ENCODE data around the gene TDRD6.

Gene TDRD6

GRCh38 chr6:46688117-46688965 lies 656 bp downstream of the TDRD6 start:
- ChIA-PET CTCF (no interaction called here), POLR2A (no interaction called here)
- H3K27ac ChIP-seq (ENCODE audit: insufficient read depth in 1 of 2, low read depth in 1 of 2, low read length in 2 of 2, poor library complexity in 1 of 2, severe bottlenecking in 2 of 2) = no peak overlapping the region
- H3K4me3 ChIP-seq (ENCODE audit: control insufficient read depth in 1 of 7, extremely low read depth in 1 of 7, insufficient read depth in 4 of 7, low read depth in 2 of 7, low read length in 6 of 7) = no peak overlapping the region
- no peak for DNase-seq
- H3K36me3 ChIP-seq (ENCODE audit: control insufficient read depth in 4 of 4, insufficient read depth in 4 of 4, low read length in 3 of 4) = no peaks in the 10 kb centered on the region
- no peaks in the 10 kb centered on the region for H3K4me1 ChIP-seq (ENCODE audit: control extremely low read depth in 1 of 4, control insufficient read depth in 4 of 4, insufficient read depth in 4 of 4, low read length in 3 of 4)
- peaks cover 0 to 9% (median 3%) of the 10 kb centered on the region in 5 experiments for H3K9me3 ChIP-seq (ENCODE audit: control extremely low read depth in 1 of 5, control insufficient read depth in 4 of 5, insufficient read depth in 2 of 5, low read depth in 1 of 5, low read length in 4 of 5)
- H3K27me3 ChIP-seq (replicated peaks in 2 of 5; ENCODE audit: control insufficient read depth in 4 of 5, insufficient read depth in 5 of 5, low read length in 4 of 5) = no peaks in the 10 kb centered on the region
- WGBS (ENCODE audit: insufficient coverage) = 93% methylated on average over 79 of the region's 85 CpGs

- H3K36me3 ChIP-seq (ENCODE audit: control insufficient read depth in 4 of 4, insufficient read depth in 4 of 4, low read length in 3 of 4) = no peaks in the 10 kb centered on the region
- WGBS (ENCODE audit: insufficient coverage) = 98% methylated on average over 13 of the region's 13 CpGs
- CTCF ChIA-PET = no interaction called here
- H3K4me1 ChIP-seq (ENCODE audit: control extremely low read depth in 1 of 4, control insufficient read depth in 4 of 4, insufficient read depth in 4 of 4, low read length in 3 of 4) = no peaks in the 10 kb centered on the region
- H3K27ac ChIP-seq (ENCODE audit: insufficient read depth in 1 of 2, low read depth in 1 of 2, low read length in 2 of 2, poor library complexity in 1 of 2, severe bottlenecking in 2 of 2) = no peak overlapping the region
- H3K9me3 ChIP-seq (ENCODE audit: control extremely low read depth in 1 of 5, control insufficient read depth in 4 of 5, insufficient read depth in 2 of 5, low read depth in 1 of 5, low read length in 4 of 5) = peaks cover 0 to 9% (median 3%) of the 10 kb centered on the region in 5 experiments
- no peak for DNase-seq
- H3K4me3 ChIP-seq (ENCODE audit: control insufficient read depth in 1 of 7, extremely low read depth in 1 of 7, insufficient read depth in 4 of 7, low read depth in 2 of 7, low read length in 6 of 7) = no peak overlapping the region
- H3K27me3 ChIP-seq (replicated peaks in 2 of 5; ENCODE audit: control insufficient read depth in 4 of 5, insufficient read depth in 5 of 5, low read length in 4 of 5) = no peaks in the 10 kb centered on the region
- POLR2A ChIA-PET = no interaction called here
Observed at GRCh38 chr6:46688966-46689335, 1.3 kb downstream of the TDRD6 start.

- no peaks in the 10 kb centered on the region for H3K27me3 ChIP-seq (replicated peaks in 2 of 5; ENCODE audit: control insufficient read depth in 4 of 5, insufficient read depth in 5 of 5, low read length in 4 of 5)
- H3K4me3 ChIP-seq (ENCODE audit: control insufficient read depth in 1 of 7, extremely low read depth in 1 of 7, insufficient read depth in 4 of 7, low read depth in 2 of 7, low read length in 6 of 7) = no peak overlapping the region
- no peaks in the 10 kb centered on the region for H3K4me1 ChIP-seq (ENCODE audit: control extremely low read depth in 1 of 4, control insufficient read depth in 4 of 4, insufficient read depth in 4 of 4, low read length in 3 of 4)
- H3K36me3 ChIP-seq (ENCODE audit: control insufficient read depth in 4 of 4, insufficient read depth in 4 of 4, low read length in 3 of 4) = no peaks in the 10 kb centered on the region
- no peak overlapping the region for H3K27ac ChIP-seq (ENCODE audit: insufficient read depth in 1 of 2, low read depth in 1 of 2, low read length in 2 of 2, poor library complexity in 1 of 2, severe bottlenecking in 2 of 2)
- CTCF ChIA-PET = interaction anchor here (1.0 kb wide), 1 partner anchor 15 kb away, joined by 3 read pairs; no protein-coding TSS in a partner anchor
- DNase-seq = no peak
- H3K9me3 ChIP-seq (ENCODE audit: control extremely low read depth in 1 of 5, control insufficient read depth in 4 of 5, insufficient read depth in 2 of 5, low read depth in 1 of 5, low read length in 4 of 5) = peaks cover 0 to 9% (median 3%) of the 10 kb centered on the region in 5 experiments
- 100% methylated on average over 3 of the region's 3 CpGs for WGBS (ENCODE audit: insufficient coverage)
- POLR2A ChIA-PET = no interaction called here
Observed at GRCh38 chr6:46689657-46690056, 2.0 kb downstream of the TDRD6 start.

GRCh38 chr6:46690141-46690755 lies 2.6 kb downstream of the TDRD6 start:
- Histone ChIP-seq H3K27ac (ENCODE audit: insufficient read depth in 1 of 2, low read depth in 1 of 2, low read length in 2 of 2, poor library complexity in 1 of 2, severe bottlenecking in 2 of 2) (no peak overlapping the region), H3K4me1 (ENCODE audit: control extremely low read depth in 1 of 4, control insufficient read depth in 4 of 4, insufficient read depth in 4 of 4, low read length in 3 of 4) (no peaks in the 10 kb centered on the region), H3K9me3 (ENCODE audit: control extremely low read depth in 1 of 5, control insufficient read depth in 4 of 5, insufficient read depth in 2 of 5, low read depth in 1 of 5, low read length in 4 of 5) (peaks cover 0 to 9% (median 3%) of the 10 kb centered on the region in 5 experiments), H3K36me3 (ENCODE audit: control insufficient read depth in 4 of 4, insufficient read depth in 4 of 4, low read length in 3 of 4) (no peaks in the 10 kb centered on the region), H3K4me3 (ENCODE audit: control insufficient read depth in 1 of 7, extremely low read depth in 1 of 7, insufficient read depth in 4 of 7, low read depth in 2 of 7, low read length in 6 of 7) (no peak overlapping the region), H3K27me3 (replicated peaks in 2 of 5; ENCODE audit: control insufficient read depth in 4 of 5, insufficient read depth in 5 of 5, low read length in 4 of 5) (no peaks in the 10 kb centered on the region)
- ChIA-PET POLR2A (no interaction called here), CTCF (interaction anchor here (1.0 kb wide), 1 partner anchor 14 kb away, joined by 3 read pairs; no protein-coding TSS in a partner anchor)
- no peak for DNase-seq
- WGBS (ENCODE audit: insufficient coverage) = 94% methylated on average over 2 of the region's 2 CpGs

GRCh38 chr6:46690911-46691451 lies 3.3 kb downstream of the TDRD6 start:
- ChIA-PET CTCF (no interaction called here), POLR2A (no interaction called here)
- H3K27me3 ChIP-seq (replicated peaks in 2 of 5; ENCODE audit: control insufficient read depth in 4 of 5, insufficient read depth in 5 of 5, low read length in 4 of 5) = no peaks in the 10 kb centered on the region

GRCh38 chr6:46699970-46700369 lies 12.3 kb downstream of the TDRD6 start:
- POLR2A ChIA-PET = interaction anchor here (0.6 kb wide), 1 partner anchor 675 kb away, joined by 3 read pairs; no protein-coding TSS in a partner anchor
- Histone ChIP-seq H3K4me1 (ENCODE audit: control extremely low read depth in 1 of 4, control insufficient read depth in 4 of 4, insufficient read depth in 4 of 4, low read length in 3 of 4) (no peaks in the 10 kb centered on the region), H3K27ac (ENCODE audit: insufficient read depth in 1 of 2, low read depth in 1 of 2, low read length in 2 of 2, poor library complexity in 1 of 2, severe bottlenecking in 2 of 2) (no peak overlapping the region), H3K4me3 (ENCODE audit: control insufficient read depth in 1 of 7, extremely low read depth in 1 of 7, insufficient read depth in 4 of 7, low read depth in 2 of 7, low read length in 6 of 7) (no peak overlapping the region), H3K9me3 (ENCODE audit: control extremely low read depth in 1 of 5, control insufficient read depth in 4 of 5, insufficient read depth in 2 of 5, low read depth in 1 of 5, low read length in 4 of 5) (no peaks in the 10 kb centered on the region), H3K36me3 (ENCODE audit: control insufficient read depth in 4 of 4, insufficient read depth in 4 of 4, low read length in 3 of 4) (no peaks in the 10 kb centered on the region), H3K27me3 (replicated peaks in 2 of 5; ENCODE audit: control insufficient read depth in 4 of 5, insufficient read depth in 5 of 5, low read length in 4 of 5) (no peaks in the 10 kb centered on the region)
- no peak for DNase-seq
- CTCF ChIA-PET = no interaction called here
- WGBS (ENCODE audit: insufficient coverage) = no CpG with 5 or more reads among the region's 1 CpG

More at GRCh38 chr6:46690911-46691451, 3.3 kb downstream of the TDRD6 start:
- H3K9me3 ChIP-seq (ENCODE audit: control extremely low read depth in 1 of 5, control insufficient read depth in 4 of 5, insufficient read depth in 2 of 5, low read depth in 1 of 5, low read length in 4 of 5) = peaks cover 0 to 9% (median 3%) of the 10 kb centered on the region in 5 experiments
- H3K4me1 ChIP-seq (ENCODE audit: control extremely low read depth in 1 of 4, control insufficient read depth in 4 of 4, insufficient read depth in 4 of 4, low read length in 3 of 4) = no peaks in the 10 kb centered on the region
- no CpG with 5 or more reads among the region's 1 CpG for WGBS (ENCODE audit: insufficient coverage)
- DNase-seq = no peak
- H3K27ac ChIP-seq (ENCODE audit: insufficient read depth in 1 of 2, low read depth in 1 of 2, low read length in 2 of 2, poor library complexity in 1 of 2, severe bottlenecking in 2 of 2) = no peak overlapping the region
- no peaks in the 10 kb centered on the region for H3K36me3 ChIP-seq (ENCODE audit: control insufficient read depth in 4 of 4, insufficient read depth in 4 of 4, low read length in 3 of 4)
- no peak overlapping the region for H3K4me3 ChIP-seq (ENCODE audit: control insufficient read depth in 1 of 7, extremely low read depth in 1 of 7, insufficient read depth in 4 of 7, low read depth in 2 of 7, low read length in 6 of 7)

- Histone ChIP-seq H3K4me1 (ENCODE audit: control extremely low read depth in 1 of 4, control insufficient read depth in 4 of 4, insufficient read depth in 4 of 4, low read length in 3 of 4) (no peaks in the 10 kb centered on the region), H3K27ac (ENCODE audit: insufficient read depth in 1 of 2, low read depth in 1 of 2, low read length in 2 of 2, poor library complexity in 1 of 2, severe bottlenecking in 2 of 2) (no peak overlapping the region), H3K4me3 (ENCODE audit: control insufficient read depth in 1 of 7, extremely low read depth in 1 of 7, insufficient read depth in 4 of 7, low read depth in 2 of 7, low read length in 6 of 7) (no peak overlapping the region), H3K9me3 (ENCODE audit: control extremely low read depth in 1 of 5, control insufficient read depth in 4 of 5, insufficient read depth in 2 of 5, low read depth in 1 of 5, low read length in 4 of 5) (no peaks in the 10 kb centered on the region), H3K27me3 (replicated peaks in 2 of 5; ENCODE audit: control insufficient read depth in 4 of 5, insufficient read depth in 5 of 5, low read length in 4 of 5) (no peaks in the 10 kb centered on the region), H3K36me3 (ENCODE audit: control insufficient read depth in 4 of 4, insufficient read depth in 4 of 4, low read length in 3 of 4) (no peaks in the 10 kb centered on the region)
- 0% methylated on average over 2 of the region's 3 CpGs for WGBS (ENCODE audit: insufficient coverage)
- CTCF ChIA-PET = interaction anchor here (0.7 to 1.6 kb wide), 9 partner anchors 9 to 491 kb away, joined by 3 to 5 read pairs (median 3); partner anchors contain the start of gene MEP1A
- peak; percentile 63 to 72 (median 66) for DNase-seq
- POLR2A ChIA-PET = no interaction called here
Observed at GRCh38 chr6:46704562-46704961, 16.9 kb downstream of the TDRD6 start.
